Heart right ventricle (tissue), 16 donors: ENCODE measurements around the gene GPR141. TPM values are rescaled to one million over a fixed set of nuclear protein-coding genes. Genes with fewer than 3 reads are reported as not detected.
A peak's percentile ranks its signal among the peaks of the same experiment; 100 is the strongest.

ENCODE experiments used
- ATAC-seq, 8 donors: fragments of 200-7000 bp; cut with Tn5 transposase; one replicate each; pipeline ENCODE4 v1.9.1; 2020; ENCODE audit warnings: mild to moderate bottlenecking in 8 of 8, moderate library complexity in 8 of 8, moderate number of reproducible peaks in 1 of 8
- DNase-seq, 2 donors: peaks; one replicate each; pipeline ENCODE4 v3.0.0-alpha.2; 2020
- H3K27ac ChIP-seq, 10 donors: fragments of 200-600 bp; sonication (generic) in 2 of 10; one replicate each; pipeline versions ENCODE4 v1.5.0 to v1.8.0; 2020 to 2022; ENCODE audit warnings: mild to moderate bottlenecking in 3 of 10
- H3K27me3 ChIP-seq, 7 donors: fragments of 200-600 bp; one replicate each; pipeline ENCODE4 v1.8.0; 2021 to 2022; ENCODE audit warnings: mild to moderate bottlenecking in 2 of 7
- H3K36me3 ChIP-seq, 9 donors: fragments of 200-600 bp; sonication (generic) in 1 of 9; one replicate each; pipeline versions ENCODE4 v1.5.0 to v1.8.0; 2020 to 2022; ENCODE audit warnings: mild to moderate bottlenecking in 2 of 9
- H3K4me1 ChIP-seq, 9 donors: fragments of 200-600 bp; sonication (generic) in 1 of 9; one replicate each; pipeline versions ENCODE4 v1.5.0 to v1.8.0; 2020 to 2022; ENCODE audit warnings: mild to moderate bottlenecking in 4 of 9
- H3K4me3 ChIP-seq, 10 donors: fragments of 200-600 bp; sonication (generic) in 2 of 10; one replicate each; pipeline versions ENCODE4 v1.5.0 to v1.8.0; 2020 to 2022; ENCODE audit warnings: mild to moderate bottlenecking in 7 of 10, moderate library complexity in 2 of 10
- H3K9me3 ChIP-seq, 11 donors: fragments of 200-600 bp in 10 of 11; sonication (generic) in 2 of 11; one replicate each; pipeline versions ENCODE4 v1.5.0 to v1.8.0; 2013 to 2022; ENCODE audit warnings: mild to moderate bottlenecking in 2 of 11, control low read depth in 1 of 11, moderate library complexity in 1 of 11
- CTCF ChIP-seq, 9 donors: fragments of 200-600 bp; sonication (generic) in 2 of 9; IDR thresholded peaks; one replicate each; pipeline versions ENCODE4 v1.5.0 to v1.8.0; 2021 to 2022; ENCODE audit warnings: antibody characterized with exemption in 9 of 9, mild to moderate bottlenecking in 5 of 9, moderate library complexity in 1 of 9
- WGBS, 2 donors: extraction: QIAGEN DNeasy Blood & Tissue Kit; methylation state at CpG; one replicate each; pipeline ENCODE4 v1.1.7; 2013; ENCODE audit warnings: inconsistent platforms in 1 of 2; 5-methylcytosine and 5-hydroxymethylcytosine counted together
- intact Hi-C, 10 donors: fragments of 100-400 bp; cut with DNase I; formaldehyde crosslinking; loops; one replicate each; pipeline versions ENCODE4 v1.11.1 to v1.14.2; 2022
- polyA plus RNA-seq, 2 donors: library from polyadenylated mRNA; stranded (reverse); fragments of 200-250 nt; gene quantifications; one replicate each; pipeline ENCODE4 v1.2.3, GENCODE V29; 2013
- total RNA-seq, 10 donors: library from RNA; stranded (reverse); fragmentation: NEBNext Ultra II Directional in 3 of 10; extraction: Animal tissue kit (Norgen Biotek cat#: 25700) in 3 of 10; gene quantifications; one replicate each; pipeline versions ENCODE4 v1.2.1 to v1.2.4, GENCODE V29; 2021 to 2023
- donor health status: Arrhythmogenic right ventricular cardiomyopathy.
- donor health status: ischemic (EF 13 %, LVEDD 7.1; RV severe dilation, severe dysfunction).
- donor health status: healthy with polysubstance abuse.
- donor health status: DM: no; HTN: yes; CAD: no.
- donor health status: DM: no; HTN: no; CAD: no.
- donor health status: ischemic (EF 25% LVEDD 6.9; RV normal size, moderate dysfunction).
- donor health status: ischemic (EF 25% LVEDD 5.7; RV mildly dilated, moderate dysfunction).
- donor health status: healthy.
- donor health status: DM: yes; HTN: yes; CAD: no.
- donor health status: Ischemic cardiomyopathy.
- donor health status: ischemic (EF 35%, LVEDD 5.7; RV mildly dilated, moderate dysfunction).
- donor health status: nonischemic (EF 11% LVEDD 7.7; RV severe dilation, severe dysfunction).
- donor health status: DM: yes; HTN: yes; CAD: no.
- donor health status: PGD.
- donor health status: ischemic (EF 29% LVEDD 5.4; RV normal size, mild dysfunction).
- donor health status: nonischemic (EF 23%, LVEDD 6.1; RV moderate dilation, normal function).

Gene GPR141
- total and polyA plus RNA-seq, 12 donors = 0.06 to 3.1 (median 0.50) TPM; not detected in 7

- WGBS, 2 donors = 8 to 22% methylated on average over 3 of the region's 3 CpGs
- peak overlapping the region in 1 of 10 donors; percentile 4 for H3K27ac ChIP-seq
- no peaks in the 10 kb centered on the region for H3K27me3 ChIP-seq
- intact Hi-C loops = loop anchor here in 1 of 10 donors (10.0 kb wide), 1 partner anchor 517 kb away; no protein-coding TSS in a partner anchor
- no peak overlapping the region for H3K4me3 ChIP-seq
- ATAC-seq (peak; percentile 23 to 86 (median 70)), DNase-seq (peak; percentile 18 to 32)
- no peaks in the 10 kb centered on the region for H3K36me3 ChIP-seq
- H3K9me3 ChIP-seq = no peaks in the 10 kb centered on the region
- peaks cover 0 to 33% (median 13%) of the 10 kb centered on the region in 9 donors for H3K4me1 ChIP-seq
- peak in 8 of 9 donors; percentile 17 to 66 (median 50) for TF ChIP-seq CTCF (IDR thresholded peaks at IDR 0.05)
Observed at GRCh38 chr7:37732253-37732652, 48.7 kb downstream of the GPR141 start.

- Histone ChIP-seq H3K4me1 (peaks cover 0 to 33% (median 13%) of the 10 kb centered on the region in 9 donors), H3K4me3 (no peak overlapping the region), H3K9me3 (no peaks in the 10 kb centered on the region), H3K27me3 (no peaks in the 10 kb centered on the region), H3K27ac (peak overlapping the region in 1 of 10 donors; percentile 4), H3K36me3 (no peaks in the 10 kb centered on the region)
- no peak for DNase-seq
- ATAC-seq = no peak
- intact Hi-C loops = loop anchor here in 1 of 10 donors (10.0 kb wide), 1 partner anchor 518 kb away; no protein-coding TSS in a partner anchor
- no peak for TF ChIP-seq CTCF (IDR thresholded peaks at IDR 0.05)
- WGBS, 2 donors = 85 to 86% methylated on average over 2 of the region's 2 CpGs
Observed at GRCh38 chr7:37732888-37733287, 49.3 kb downstream of the GPR141 start.

- H3K27ac ChIP-seq = no peak overlapping the region
- no peak for ATAC-seq
- no peak for TF ChIP-seq CTCF (IDR thresholded peaks at IDR 0.05)
- no peaks in the 10 kb centered on the region for H3K9me3 ChIP-seq
- no peak for DNase-seq
- intact Hi-C loops = loop anchor here in 2 of 10 donors (5.0 to 10.0 kb wide), 2 partner anchors 503 to 520 kb away; no protein-coding TSS in a partner anchor
- H3K27me3 ChIP-seq = no peaks in the 10 kb centered on the region
- H3K4me3 ChIP-seq = no peak overlapping the region
- H3K4me1 ChIP-seq = peaks cover 0 to 16% (median 0%) of the 10 kb centered on the region in 9 donors
- H3K36me3 ChIP-seq = no peaks in the 10 kb centered on the region
Observed at GRCh38 chr7:37735196-37735595, 51.6 kb downstream of the GPR141 start.

GRCh38 chr7:37738321-37738720 is 54.8 kb downstream of the GPR141 start:
- 60 to 66% methylated on average over 1 of the region's 1 CpG for WGBS, 2 donors
- Histone ChIP-seq H3K9me3 (no peaks in the 10 kb centered on the region), H3K36me3 (no peaks in the 10 kb centered on the region), H3K4me3 (no peak overlapping the region), H3K4me1 (no peaks in the 10 kb centered on the region), H3K27ac (no peak overlapping the region), H3K27me3 (no peaks in the 10 kb centered on the region)
- DNase-seq (no peak), ATAC-seq (no peak)
- intact Hi-C loops = loop anchor here in 2 of 10 donors (5.0 to 10.0 kb wide), 2 partner anchors 506 to 524 kb away; no protein-coding TSS in a partner anchor
- no peak for TF ChIP-seq CTCF (IDR thresholded peaks at IDR 0.05)
